NCI-H82 (cell line): ENCODE results near the gene LAPTM5.

Source experiments
- DNase-seq: peaks from one replicate; lab custom pipeline; 2025; lab: John Stamatoyannopoulos, UW

Gene LAPTM5

DNA sequence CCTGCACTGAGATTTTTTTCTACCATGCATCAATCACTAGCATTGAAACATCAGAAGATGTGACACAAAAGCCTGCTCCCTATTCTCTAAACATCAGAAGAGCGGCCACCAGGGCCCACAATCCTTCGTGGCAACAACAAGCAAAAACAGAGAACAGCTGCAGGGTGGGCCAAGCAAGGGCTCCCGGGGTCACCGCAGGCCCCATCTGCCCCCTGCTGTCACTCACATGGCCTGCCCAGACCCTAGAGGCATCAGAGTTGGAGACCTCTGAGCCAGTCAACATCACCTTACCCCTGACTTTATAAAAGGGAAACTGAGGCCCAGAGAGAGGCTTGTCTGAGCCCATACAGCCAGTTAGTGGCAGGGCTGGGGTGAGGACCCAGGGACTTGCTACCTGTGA lies 1.8 kb downstream of the LAPTM5 start:
- DNase-seq: peak; percentile 39

DNA sequence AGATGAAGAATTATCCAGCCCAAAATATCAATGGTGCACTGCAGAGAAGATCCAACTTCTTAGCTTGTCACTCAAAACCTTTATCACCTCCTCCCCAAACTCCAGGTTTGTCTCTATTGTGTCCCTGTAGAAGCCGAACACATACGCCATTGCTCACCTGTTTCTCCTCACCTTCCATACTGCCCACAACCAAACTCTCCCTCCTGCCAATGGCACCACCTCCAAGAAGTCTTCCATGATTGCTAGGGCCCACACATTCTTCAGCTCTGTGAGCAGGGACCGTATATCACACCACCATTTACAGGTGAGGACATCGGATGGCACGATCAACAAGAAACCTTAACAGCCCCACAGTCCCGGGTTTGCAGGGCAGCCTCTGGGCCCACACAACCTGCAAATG lies 2.2 kb downstream of the LAPTM5 start:
- no peak for DNase-seq

DNA sequence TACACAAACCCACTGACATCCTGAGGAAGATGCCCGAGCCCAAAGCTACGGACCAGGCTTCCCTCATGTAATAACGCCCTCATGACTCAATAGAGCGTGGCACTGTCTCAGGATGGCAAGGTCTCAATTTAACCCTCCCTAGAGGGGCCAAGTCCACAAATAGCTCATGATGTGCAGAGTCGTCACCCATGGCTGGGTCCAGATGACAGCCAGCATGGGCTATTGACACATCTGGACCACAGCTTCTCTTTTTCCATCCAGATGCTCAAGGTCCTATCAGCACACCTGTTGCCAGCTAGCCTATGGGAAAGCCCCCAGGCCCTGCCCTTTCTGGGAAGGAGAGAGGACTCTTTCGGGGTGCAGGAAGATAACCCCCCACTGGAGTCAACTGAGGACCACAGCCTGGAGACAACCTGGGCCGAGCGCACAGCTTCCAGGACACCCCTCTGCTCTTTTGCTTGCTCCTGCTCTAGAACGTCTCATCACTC lies 2.8 kb downstream of the LAPTM5 start:
- DNase-seq: no peak

DNA sequence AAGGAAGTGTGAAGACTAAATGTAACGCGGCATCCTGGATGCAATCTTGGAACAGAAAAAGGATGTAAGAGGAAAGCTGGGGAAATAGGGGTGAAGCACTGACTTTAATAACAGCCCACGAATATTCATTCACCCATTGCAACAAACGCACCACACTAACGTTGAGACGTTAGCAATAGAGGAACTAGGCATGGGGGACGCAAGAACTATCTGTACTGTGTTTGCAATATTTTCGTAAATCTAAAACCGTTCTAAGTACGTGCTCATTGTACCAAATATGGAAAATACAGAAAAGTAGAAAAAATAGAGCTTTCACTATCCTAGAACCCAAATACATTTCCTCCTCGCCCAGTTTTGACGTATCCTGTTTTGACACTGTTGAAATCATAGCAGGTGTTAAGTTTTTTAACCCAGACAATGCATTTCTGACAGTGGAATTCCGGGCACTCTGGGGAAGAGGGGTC lies 3.9 kb downstream of the LAPTM5 start:
- DNase-seq: no peak

DNA sequence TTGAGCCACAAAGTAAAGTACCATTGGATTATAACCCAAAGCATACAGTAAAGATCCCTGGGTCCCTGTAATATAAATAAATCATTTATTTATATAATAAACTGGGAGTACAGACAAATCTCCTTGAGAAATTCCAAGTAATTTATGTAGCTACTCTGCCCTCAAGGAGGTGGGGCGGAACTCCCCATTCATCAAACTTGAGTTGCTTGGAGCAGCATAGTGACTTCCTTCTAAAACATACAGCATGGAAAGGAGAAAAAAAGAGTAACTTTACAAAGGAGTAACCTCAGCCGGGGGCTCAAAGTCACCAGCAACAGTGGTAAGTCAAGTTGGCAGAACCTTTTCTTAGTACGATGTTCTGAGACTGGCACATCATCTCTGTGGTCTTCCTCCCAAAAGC lies 4.5 kb downstream of the LAPTM5 start:
- DNase-seq: no peak

DNA sequence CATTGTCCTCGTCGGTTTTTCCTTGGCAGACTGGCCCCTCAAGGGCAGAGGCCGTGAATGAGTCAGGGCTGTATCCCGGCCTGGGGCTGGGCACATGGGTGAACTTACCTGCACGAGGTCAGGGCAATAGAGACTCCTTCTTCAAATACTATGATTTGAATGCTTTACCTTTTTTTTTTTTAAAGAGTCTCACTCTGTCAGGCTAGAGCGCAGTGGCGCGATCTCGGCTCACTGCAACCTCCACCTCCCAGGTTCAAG lies 5.0 kb downstream of the LAPTM5 start:
- DNase-seq: no peak

DNA sequence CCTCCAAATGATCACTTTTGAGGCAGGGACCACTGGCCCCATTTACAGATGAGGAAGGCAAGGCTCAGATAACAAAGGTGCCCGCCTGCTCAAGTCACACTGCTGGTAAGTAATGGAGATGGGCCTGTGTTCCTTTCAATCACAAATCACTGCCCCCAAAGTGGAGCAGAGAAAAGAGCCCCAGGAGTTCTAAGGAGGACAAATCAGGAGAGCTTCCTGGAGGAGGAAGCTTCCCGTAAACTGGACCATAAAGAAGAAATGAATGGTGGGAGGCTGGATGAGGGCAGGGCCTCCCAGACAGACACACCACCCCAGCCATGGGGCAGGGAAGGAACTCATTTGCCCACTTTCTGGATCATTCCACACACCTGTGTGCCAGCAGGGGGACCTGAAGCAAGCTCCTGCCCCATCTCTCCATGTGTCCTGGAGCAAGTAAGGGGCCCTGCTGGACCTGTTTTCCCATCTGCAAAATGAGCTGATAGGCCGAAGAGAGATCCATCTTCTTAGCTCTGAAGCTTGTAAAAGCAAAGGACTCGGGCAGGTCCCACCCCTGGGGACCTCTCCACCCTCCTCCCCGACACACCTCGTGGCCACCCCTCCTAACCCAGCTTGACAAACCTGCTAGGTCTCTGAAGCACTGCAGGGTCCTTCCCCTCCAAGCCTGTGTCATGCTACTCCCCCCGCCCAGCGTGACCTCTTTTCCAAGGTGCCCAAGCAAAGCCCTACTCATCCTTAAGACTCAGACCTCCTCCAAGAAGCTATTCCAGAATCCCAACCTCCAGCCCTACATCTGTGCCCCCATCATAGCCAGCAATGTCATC lies 5.5 kb downstream of the LAPTM5 start:
- no peak for DNase-seq

DNA sequence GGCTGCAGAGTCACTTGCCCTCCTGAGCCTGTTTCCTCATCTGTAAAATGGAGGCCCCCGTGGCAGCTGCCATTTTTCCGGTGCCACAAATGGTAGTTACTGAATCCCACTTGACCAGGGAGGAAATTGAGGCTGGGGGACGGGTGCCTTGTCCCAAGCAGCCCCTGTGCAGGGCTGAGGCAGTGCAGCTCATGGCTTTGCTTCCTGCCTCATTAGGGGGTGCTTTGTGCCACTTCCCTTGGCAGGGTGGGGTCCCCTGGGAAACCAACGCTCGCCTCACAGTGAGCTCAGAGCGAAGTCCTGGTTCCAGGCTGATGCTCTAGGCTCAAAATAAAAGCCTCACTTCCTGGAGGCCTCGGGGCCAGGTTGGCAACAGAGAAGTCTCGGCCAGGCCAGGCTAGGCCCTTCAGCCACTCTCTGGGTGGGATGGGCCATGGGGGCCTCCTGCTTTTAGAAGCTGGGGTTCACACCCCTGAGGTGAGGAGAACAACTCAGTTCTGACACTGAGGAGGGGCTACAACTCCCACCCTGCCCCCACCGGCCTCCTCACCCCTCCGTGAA lies 6.8 kb downstream of the LAPTM5 start:
- DNase-seq: no peak

DNA sequence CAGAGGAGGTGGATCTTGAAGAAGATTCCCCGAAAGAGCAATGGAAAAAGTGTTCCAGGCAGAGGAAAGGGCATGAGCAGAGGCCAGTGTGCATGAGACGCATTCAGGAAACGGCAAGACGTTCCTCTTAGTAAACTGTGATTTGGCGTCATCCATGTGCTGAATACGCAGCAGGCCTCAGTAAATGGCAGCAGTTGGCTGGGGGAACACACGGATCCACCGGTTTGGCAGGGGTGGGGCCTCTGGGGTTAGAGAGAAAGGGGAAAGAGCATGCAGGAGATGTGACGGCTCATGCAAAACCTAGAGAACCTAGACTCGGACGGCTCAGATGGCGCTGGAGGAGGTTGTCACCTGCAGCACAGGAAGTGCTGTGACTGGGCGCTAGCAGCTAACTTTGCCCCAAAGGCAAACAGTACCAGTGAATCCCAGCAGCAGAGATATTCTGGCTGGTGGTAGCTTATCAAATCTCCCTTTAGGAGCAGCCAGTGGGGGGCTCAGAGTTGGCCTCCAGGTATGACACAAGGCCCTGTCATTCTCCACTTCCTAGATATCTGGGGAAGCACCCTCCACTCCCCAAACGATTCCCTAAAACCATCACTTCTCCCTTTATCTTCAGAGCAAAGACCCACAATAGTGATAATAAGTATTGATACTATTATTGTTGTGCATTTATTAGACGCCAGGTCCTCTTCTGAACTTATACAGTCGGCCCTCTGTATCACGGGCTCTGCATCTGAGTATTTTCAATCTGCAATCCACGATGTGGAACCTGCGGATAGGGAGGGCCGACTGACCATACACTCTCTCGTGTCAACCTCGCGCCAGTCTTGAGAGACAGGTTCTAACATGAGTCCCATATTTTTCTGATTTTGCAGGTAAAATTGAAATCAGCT lies 7.6 kb downstream of the LAPTM5 start:
- DNase-seq: no peak

DNA sequence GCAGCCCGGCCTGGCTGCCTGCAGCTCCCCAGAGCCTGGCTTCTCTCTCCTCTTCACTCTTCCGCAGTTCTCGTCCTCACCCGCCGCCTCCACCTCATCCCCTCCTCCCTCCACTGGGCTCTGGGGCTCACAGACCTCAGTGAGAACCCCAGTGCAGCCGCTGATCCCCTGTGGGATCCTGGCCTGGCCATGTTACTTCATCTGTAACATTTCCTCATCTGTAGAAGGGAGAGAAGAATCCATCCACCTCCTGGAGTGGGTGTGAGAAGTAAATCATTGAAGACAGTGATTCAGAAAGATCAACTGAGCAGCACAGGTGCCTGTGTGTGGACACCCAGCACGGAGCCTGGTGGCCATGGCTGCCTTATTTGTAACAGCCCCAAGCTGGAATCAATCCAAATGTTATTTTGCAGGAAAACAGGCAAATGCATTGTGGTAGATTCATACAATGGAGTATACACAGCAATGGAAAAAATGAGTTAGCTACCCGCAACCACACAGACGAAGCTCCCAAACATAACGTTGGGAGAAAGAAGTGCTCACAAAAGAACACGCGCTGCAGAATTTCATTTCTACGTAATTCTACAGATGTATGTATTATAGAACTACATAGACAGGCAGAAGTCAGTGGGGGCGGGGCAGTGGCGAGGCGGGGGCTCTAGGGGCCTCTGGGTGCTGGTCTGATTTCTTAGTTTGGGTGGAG lies 8.7 kb downstream of the LAPTM5 start:
- no peak for DNase-seq

DNA sequence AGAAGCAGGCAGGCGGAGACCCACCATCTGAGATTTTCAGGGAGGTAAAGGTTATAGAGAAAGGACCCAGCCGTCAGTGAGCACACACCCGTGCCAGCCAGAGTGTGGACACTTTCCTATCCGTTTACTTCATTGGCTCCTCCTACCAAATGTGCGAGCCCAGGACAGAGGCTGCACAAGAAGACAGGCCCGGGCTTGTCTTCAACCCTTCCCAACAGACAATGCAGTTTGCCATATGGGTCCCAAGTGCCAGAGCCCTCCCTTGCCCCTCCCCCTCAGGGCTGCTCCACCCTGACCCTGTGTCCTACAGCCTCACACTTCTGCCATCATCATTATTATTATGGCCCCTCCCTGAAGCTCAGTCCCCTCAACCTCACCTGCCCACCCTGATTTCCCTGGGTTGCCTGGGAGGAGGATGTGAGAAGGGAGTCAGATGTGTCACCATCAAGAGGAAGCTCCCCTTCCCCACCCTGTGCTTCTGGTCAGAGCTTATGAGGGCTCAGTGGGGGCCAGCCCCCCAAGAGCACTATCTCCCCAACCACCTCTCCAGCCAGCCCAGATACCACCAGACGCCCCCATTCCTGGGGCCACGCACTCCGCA lies 9.4 kb downstream of the LAPTM5 start:
- peak; percentile 56 for DNase-seq

DNA sequence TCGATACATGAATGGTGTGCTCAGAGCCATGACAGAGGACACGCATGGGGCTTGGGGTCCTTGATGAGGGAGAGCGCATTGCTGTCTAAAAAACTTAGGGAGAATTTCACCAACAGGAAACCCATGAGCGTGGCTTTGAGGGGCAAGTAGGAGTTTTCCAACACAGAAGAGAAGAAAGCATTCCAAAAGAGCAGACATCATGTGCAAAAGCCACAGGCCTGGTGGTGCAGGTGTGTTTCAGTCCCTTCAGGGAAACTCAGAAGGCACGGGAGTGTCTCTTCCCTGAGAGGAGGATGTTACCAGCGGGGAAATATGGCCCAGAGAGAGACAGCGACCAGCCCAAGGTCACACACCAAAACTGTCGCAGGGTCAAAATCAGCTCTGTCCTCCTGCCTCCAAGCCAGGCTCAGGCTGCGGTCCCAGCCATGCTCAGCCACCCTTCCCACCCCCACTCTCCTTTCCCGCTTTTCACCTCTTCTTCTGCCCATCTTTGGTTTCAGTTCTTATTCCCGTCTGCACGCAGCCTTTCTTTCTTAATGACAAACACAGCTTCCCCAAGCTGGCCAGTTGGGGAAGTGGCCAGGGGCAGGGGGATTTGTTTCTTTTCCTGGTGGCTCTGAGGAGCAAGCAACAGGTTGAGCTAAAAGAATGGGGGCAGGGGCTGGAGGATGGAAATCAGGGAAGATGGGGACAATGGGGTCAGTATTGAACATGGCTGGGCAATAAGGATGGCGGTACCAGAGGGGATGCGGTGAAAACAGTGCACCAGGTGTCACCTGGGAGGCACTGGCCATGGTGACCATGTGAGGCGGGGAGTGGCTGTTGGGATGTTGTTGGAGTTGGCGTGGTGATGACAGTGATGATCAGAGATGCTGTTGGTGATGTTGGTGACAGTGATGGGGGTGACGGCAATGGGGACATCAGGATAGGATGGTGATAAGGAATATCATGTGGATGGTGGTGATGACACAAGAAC lies 10.3 kb downstream of the LAPTM5 start:
- DNase-seq: no peak

DNA sequence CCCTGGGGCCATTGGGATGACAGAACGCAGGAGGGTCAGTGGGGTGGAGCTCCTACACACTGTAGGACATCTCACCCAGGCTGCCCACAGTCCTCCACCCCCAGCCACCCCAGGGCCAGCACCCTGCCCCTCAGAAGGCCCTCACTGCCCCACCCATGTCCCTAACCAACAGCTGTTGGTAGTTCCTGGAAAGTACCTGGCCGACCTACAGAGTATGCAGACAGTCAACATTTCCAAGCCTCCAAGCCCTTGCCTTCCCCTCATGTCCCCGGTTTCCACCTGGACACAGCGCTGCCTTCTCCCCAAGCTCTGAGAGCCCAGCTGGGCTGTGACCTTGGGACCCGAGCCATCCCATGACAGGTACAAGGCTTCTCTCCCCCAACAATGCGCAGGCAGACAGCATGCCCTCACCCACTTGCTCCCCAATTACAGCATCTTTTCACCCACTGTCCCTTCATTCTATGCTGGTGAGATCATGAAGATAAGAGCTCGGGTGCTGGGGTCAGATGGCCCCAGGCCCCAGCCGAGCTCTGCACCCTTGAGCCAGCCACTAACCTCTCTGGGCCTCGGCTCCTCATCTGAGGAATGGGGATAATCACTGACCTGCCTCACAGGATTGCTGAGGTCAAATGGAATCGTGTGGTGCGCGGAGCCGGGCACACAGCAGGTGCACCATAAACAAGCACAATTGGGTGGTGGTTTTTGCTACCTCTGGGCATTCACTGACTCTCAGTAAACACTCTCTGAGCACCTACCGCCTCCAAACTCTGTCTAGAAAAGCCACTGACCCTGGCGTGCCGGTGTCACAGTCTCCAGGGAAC lies 11.2 kb downstream of the LAPTM5 start:
- no peak for DNase-seq

DNA sequence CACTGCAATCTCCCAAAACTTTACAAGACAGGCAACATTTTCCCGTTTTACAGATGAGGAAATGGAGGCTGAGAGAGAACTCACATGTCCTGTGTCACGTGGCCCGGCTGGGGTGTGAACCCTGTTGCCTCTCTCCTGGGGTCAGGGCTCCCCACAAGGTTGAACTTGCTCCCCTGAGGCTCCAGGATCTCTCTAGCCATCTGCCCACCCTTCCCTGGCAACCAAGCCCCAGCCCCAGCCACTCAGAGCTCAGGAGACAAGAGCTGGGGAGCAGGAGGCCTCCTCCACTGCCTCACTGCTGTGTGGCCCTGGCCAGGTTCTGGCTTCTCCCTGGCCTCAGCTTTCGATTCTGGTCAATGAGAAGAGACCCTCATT lies 11.8 kb downstream of the LAPTM5 start:
- no peak for DNase-seq

DNA sequence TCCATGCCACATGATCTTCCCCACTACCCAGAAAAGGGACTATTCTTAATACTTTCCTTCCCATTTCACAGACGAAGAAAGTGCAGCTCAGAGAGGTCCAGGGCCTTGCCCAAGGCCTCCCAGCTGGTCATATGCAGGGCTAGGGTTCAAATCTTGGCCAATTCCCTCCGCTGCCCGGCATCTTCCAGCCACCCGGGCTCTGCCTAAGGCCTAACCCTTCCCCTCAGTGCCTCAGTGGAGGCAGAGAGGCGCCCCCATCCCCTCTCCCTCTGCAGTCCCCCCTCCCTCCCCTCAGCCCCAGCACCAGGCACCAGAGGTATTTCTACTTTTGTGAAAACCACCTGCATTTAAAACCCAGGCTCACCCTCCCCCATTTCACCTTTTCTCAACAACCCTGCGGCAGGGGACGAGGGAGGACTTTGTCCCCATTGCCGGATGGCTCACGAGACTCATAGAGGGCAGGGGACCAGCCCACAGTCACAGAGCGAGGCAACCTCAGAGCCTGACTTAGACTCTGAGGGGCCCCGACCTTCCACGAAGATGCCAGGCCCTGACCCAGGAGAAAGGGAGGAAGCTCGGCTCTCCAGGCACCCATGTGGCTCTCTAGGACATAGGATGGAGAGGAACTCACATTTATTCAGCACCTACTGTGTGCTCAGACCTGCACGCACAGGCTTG lies 12.3 kb downstream of the LAPTM5 start:
- DNase-seq: no peak

DNA sequence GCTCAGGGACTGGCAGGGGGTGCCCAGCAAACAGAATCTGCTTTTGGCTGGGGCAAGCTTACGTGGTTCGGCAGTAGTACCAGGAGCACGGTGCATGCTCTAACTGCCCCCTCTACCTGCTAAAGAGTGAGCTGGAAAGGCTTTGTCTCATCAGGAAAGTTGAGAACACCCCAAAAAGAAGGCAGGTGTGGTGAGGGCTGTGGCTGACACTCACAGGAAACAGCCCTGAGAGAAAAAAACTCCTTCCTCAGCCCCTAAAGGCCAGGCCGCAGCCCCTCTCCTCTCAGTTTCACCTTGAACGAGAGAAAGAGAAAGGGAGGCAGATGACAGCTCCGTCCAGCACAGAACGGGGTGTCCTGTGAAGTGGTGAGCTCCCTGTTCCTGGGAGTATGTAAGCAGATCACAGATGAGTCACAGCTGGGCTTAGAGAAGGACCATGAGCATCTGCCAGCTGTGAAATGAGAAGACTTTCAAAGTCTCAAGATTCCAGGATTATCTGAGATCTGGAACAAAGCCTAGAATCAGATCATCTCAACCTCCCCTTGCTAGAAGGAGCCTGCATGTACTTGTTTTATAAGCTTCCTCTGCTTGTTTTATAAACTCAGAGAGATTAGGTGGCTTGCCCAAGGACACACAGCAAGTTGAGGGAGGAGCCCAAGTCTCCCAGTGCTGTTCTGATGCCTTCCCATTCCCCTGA lies 13.4 kb downstream of the LAPTM5 start:
- peak; percentile 43 for DNase-seq

DNA sequence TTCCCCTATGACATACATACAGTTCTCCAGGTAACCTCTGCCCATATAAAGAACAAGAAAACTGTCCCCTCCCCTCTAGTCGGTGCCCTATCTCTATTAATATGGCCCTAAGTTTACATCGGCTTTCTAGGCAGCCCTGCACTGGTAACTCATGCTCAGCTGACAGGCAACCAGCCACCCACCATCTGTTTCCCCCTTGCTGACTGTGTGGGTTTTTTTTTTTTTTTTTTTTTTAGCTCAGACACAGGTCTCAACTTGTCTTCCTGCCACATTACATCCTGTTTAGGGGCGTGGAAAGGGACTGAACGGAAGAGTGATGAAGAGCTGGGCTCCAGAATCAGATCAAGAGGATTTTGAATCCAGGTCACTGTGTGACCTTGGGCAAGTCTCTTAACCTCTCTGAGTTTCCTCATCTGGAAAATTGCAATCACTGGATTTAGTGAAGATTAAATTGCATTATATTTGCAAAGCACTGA lies 14.0 kb downstream of the LAPTM5 start:
- DNase-seq: peak; percentile 73

DNA sequence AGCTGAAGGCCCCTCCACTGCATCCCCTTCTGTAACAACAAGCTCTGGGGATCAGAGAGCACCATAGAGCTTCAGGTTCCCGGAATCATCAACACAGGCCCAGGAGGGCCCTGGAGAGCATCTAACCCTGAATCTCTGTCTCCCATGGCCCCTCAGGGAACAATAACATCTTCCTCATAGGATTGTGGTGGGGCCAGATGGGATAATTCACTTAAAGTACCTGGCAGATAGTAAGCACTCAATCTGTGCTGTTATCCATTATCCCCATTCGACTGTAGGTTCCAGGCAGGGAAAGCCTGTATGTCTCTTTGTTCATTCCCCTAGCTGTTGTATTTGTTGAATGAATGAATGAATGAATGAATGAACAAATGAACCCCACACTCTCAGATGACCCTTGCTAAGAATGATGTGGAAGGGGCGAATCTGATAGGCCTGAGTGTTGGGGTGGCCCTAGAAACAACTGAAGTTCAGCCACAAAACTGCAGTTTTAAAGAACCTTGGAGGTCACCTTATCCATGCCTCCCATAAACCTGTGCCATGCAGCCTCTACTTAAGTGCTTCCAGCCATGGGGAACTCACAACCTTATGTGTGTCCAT lies 14.5 kb downstream of the LAPTM5 start:
- DNase-seq: peak; percentile 81
